H9 (cell line): Measurements from ENCODE around the gene PLA2G4D. TPM values are rescaled to one million over a fixed set of nuclear protein-coding genes. Genes with fewer than 3 reads are reported as not detected.

Experiments used
- DNase-seq: peaks from one replicate; pipeline ENCODE4 v3.0.0-alpha.2; 2017
- H2AFZ ChIP-seq: one replicate; pipeline ENCODE4 v1.6.1; 2013; ENCODE audit warnings: mild to moderate bottlenecking, low read length, control low read depth, moderate library complexity
- H2AK5ac ChIP-seq: 2 replicates; pipeline ENCODE4 v1.6.1; 2013; ENCODE audit warnings: low read length, control low read depth, mixed read lengths; ENCODE audit not compliant: insufficient read length
- H2BK120ac ChIP-seq: one replicate; pipeline ENCODE4 v1.6.1; 2013; ENCODE audit warnings: low read depth, mild to moderate bottlenecking, low read length, control low read depth, inconsistent platforms; ENCODE audit not compliant: poor library complexity, severe bottlenecking
- H2BK12ac ChIP-seq: 2 replicates; pipeline ENCODE4 v1.6.1; 2013; ENCODE audit warnings: low read length, control low read depth, mixed read lengths, low read depth; ENCODE audit not compliant: insufficient read length
- H2BK15ac ChIP-seq: 2 replicates; pipeline ENCODE4 v1.6.1; 2013; ENCODE audit warnings: low read depth, low read length, control low read depth
- H2BK20ac ChIP-seq: one replicate; pipeline ENCODE4 v1.6.1; 2013; ENCODE audit warnings: low read depth, mild to moderate bottlenecking, low read length, control low read depth, inconsistent platforms; ENCODE audit not compliant: poor library complexity, severe bottlenecking
- H2BK5ac ChIP-seq: 2 replicates; pipeline ENCODE4 v1.6.1; 2013; ENCODE audit warnings: low read length, control low read depth, mixed read lengths; ENCODE audit not compliant: insufficient read length
- H3K14ac ChIP-seq: 2 replicates; pipeline ENCODE4 v1.6.1; 2013; ENCODE audit warnings: low read length, control low read depth; ENCODE audit not compliant: insufficient read depth
- H3K18ac ChIP-seq: 2 replicates; pipeline ENCODE4 v1.6.1; 2013; ENCODE audit warnings: low read depth, mild to moderate bottlenecking, mixed read lengths, low read length, control low read depth; ENCODE audit not compliant: insufficient read length
- H3K23ac ChIP-seq: 2 replicates; pipeline ENCODE4 v1.6.1; 2013; ENCODE audit warnings: low read length, control low read depth, mixed read lengths, low read depth; ENCODE audit not compliant: insufficient read length
- H3K23me2 ChIP-seq: 2 replicates; pipeline ENCODE4 v1.6.1; 2013; ENCODE audit warnings: low read depth, mild to moderate bottlenecking, mixed read lengths, low read length, control low read depth; ENCODE audit not compliant: insufficient read length, poor library complexity, severe bottlenecking
- H3K27ac ChIP-seq: 2 replicates; pipeline ENCODE4 v1.5.1; 2013; ENCODE audit warnings: low read length, control low read depth, mixed read lengths, low read depth; ENCODE audit not compliant: insufficient read length
- H3K27me3 ChIP-seq: 2 replicates; pipeline ENCODE4 v1.6.1; 2013; ENCODE audit warnings: low read length, control low read depth, inconsistent platforms; ENCODE audit not compliant: insufficient read depth
- H3K4ac ChIP-seq: 2 replicates; pipeline ENCODE4 v1.6.1; 2013; ENCODE audit warnings: low read depth, mild to moderate bottlenecking, control low read depth, inconsistent platforms, low read length, moderate library complexity
- H3K4me1 ChIP-seq: 2 replicates; pipeline ENCODE4 v1.6.1; 2013; ENCODE audit warnings: low read length, control low read depth, inconsistent platforms; ENCODE audit not compliant: insufficient read depth
- H3K4me2 ChIP-seq: 2 replicates; pipeline ENCODE4 v1.6.1; 2013; ENCODE audit warnings: low read length, control low read depth, mixed read lengths; ENCODE audit not compliant: insufficient read length, insufficient read depth
- H3K56ac ChIP-seq: 2 replicates; pipeline ENCODE4 v1.6.1; 2013; ENCODE audit warnings: low read depth, mild to moderate bottlenecking, mixed read lengths, low read length, control low read depth; ENCODE audit not compliant: insufficient read length
- H3K79me1 ChIP-seq: 2 replicates; pipeline ENCODE4 v1.6.1; 2013; ENCODE audit warnings: low read depth, mild to moderate bottlenecking, moderate library complexity, low read length, control low read depth, inconsistent platforms; ENCODE audit not compliant: insufficient read depth, poor library complexity, severe bottlenecking
- H3K79me2 ChIP-seq: 2 replicates; pipeline ENCODE4 v1.6.1; 2013; ENCODE audit warnings: low read length, control low read depth, inconsistent platforms; ENCODE audit not compliant: insufficient read depth
- H3K9ac ChIP-seq: 2 replicates; pipeline ENCODE4 v1.6.1; 2013; ENCODE audit warnings: low read length, control low read depth, mixed read lengths; ENCODE audit not compliant: insufficient read length; ENCODE audit errors: extremely low read depth
- H3K9me3 ChIP-seq: one replicate; pipeline ENCODE4 v1.6.1; 2013; ENCODE audit warnings: low read depth, low read length, inconsistent platforms; ENCODE audit not compliant: control insufficient read depth
- H3T11ph ChIP-seq: one replicate; pipeline ENCODE4 v1.6.1; 2013; ENCODE audit warnings: mild to moderate bottlenecking, low read length, control low read depth, inconsistent platforms
- H4K20me1 ChIP-seq: one replicate; pipeline ENCODE4 v1.6.1; 2013; ENCODE audit not compliant: control insufficient read depth, insufficient read length, insufficient read depth
- H4K5ac ChIP-seq: 2 replicates; pipeline ENCODE4 v1.6.1; 2013; ENCODE audit warnings: low read depth, mild to moderate bottlenecking, mixed read lengths, low read length, control low read depth; ENCODE audit not compliant: insufficient read length
- H4K8ac ChIP-seq: replicated peaks from 2 replicates; pipeline ENCODE4 v1.6.1; 2013; ENCODE audit warnings: low read length, control low read depth, mixed read lengths, low read depth; ENCODE audit not compliant: insufficient read length
- H4K91ac ChIP-seq: 2 replicates; pipeline ENCODE4 v1.6.1; 2013; ENCODE audit warnings: low read depth, mild to moderate bottlenecking, moderate library complexity, mixed read lengths, low read length, control low read depth; ENCODE audit not compliant: insufficient read length
- H3K27ac Mint-ChIP-seq, 3 experiments: 2 replicates in 2 of 3; 3 replicates in 1 of 3; pipeline ENCODE4 v1.8.0; 2020 to 2021; ENCODE audit warnings: mixed read lengths in 3 of 3, mild to moderate bottlenecking in 1 of 3, moderate library complexity in 1 of 3
- H3K27me3 Mint-ChIP-seq: 2 replicates; pipeline ENCODE4 v1.8.0; 2021; ENCODE audit warnings: low read depth, mild to moderate bottlenecking, moderate library complexity, mixed read lengths
- H3K36me3 Mint-ChIP-seq, 3 experiments: 2 replicates in 2 of 3; 3 replicates in 1 of 3; pipeline ENCODE4 v1.8.0; 2020 to 2021; ENCODE audit warnings: low read depth in 3 of 3, mixed read lengths in 3 of 3; ENCODE audit not compliant: insufficient read depth in 1 of 3
- H3K4me1 Mint-ChIP-seq, 2 experiments: 2 replicates each; pipeline ENCODE4 v1.8.0; 2020; ENCODE audit warnings: mixed read lengths in 2 of 2
- H3K4me3 Mint-ChIP-seq, 2 experiments: 2 replicates in 1 of 2; 3 replicates in 1 of 2; pipeline ENCODE4 v1.8.0; 2020 to 2021; ENCODE audit warnings: mild to moderate bottlenecking in 2 of 2, mixed read lengths in 2 of 2, moderate library complexity in 1 of 2
- H3K9me3 Mint-ChIP-seq, 2 experiments: 2 replicates in 1 of 2; 3 replicates in 1 of 2; pipeline ENCODE4 v1.8.0; 2020; ENCODE audit warnings: mild to moderate bottlenecking in 2 of 2, mixed read lengths in 2 of 2, moderate library complexity in 1 of 2
- CTCF ChIP-seq: fragments of 200-600 bp; sonication (generic); conservative IDR thresholded peaks from 3 replicates; pipeline ENCODE4 v1.8.0; 2021; ENCODE audit warnings: antibody characterized with exemption, mild to moderate bottlenecking
- WGBS: extraction: QIAGEN DNeasy Blood & Tissue Kit; methylation state at CpG from one replicate; pipeline ENCODE4 v1.1.7; 2013; ENCODE audit warnings: missing lambda C conversion rate, low lambda C conversion rate, mixed read lengths; ENCODE audit not compliant: insufficient read length; ENCODE audit errors: extremely low coverage; 5-methylcytosine and 5-hydroxymethylcytosine counted together
- total RNA-seq: library from RNA; stranded (reverse); gene quantifications from 2 replicates; pipeline ENCODE4 v1.2.1, GENCODE V29; 2021

The PLA2G4D gene
- total RNA-seq, 1 experiment from 2014 or later: 0.33 TPM

GRCh38 chr15:42071717-42072116 is 22.6 kb downstream of the PLA2G4D start:
- no peak overlapping the region for H2BK15ac ChIP-seq
- no peak overlapping the region for H2BK5ac ChIP-seq
- H3K79me1 ChIP-seq: no peaks in the 10 kb centered on the region
- H3K23me2 ChIP-seq: no peaks in the 10 kb centered on the region
- no peaks in the 10 kb centered on the region for H3K79me2 ChIP-seq
- H3K9me3 ChIP-seq: no peaks in the 10 kb centered on the region
- H4K8ac ChIP-seq: no peak overlapping the region
- no peaks in the 10 kb centered on the region for H4K20me1 ChIP-seq
- no peak overlapping the region for H3K23ac ChIP-seq
- H3K4me1 ChIP-seq: no peaks in the 10 kb centered on the region
- H4K5ac ChIP-seq: no peak overlapping the region
- WGBS: no CpG with 5 or more reads among the region's 10 CpGs
- H2BK12ac ChIP-seq: no peak overlapping the region
- no peak overlapping the region for H3K4me2 ChIP-seq
- H3K36me3 Mint-ChIP-seq: no peaks in the 10 kb centered on the region; a peak in 1 of 7 replicates
- no peak overlapping the region; the same call in 1 of the 2 replicates for H3K14ac ChIP-seq
- no peak for TF ChIP-seq CTCF
- no peak overlapping the region for H4K91ac ChIP-seq
- H3K27me3 Mint-ChIP-seq: no peaks in the 10 kb centered on the region
- no peak overlapping the region for H3K27ac ChIP-seq
- no peaks in the 10 kb centered on the region for H3K27me3 ChIP-seq
- no peaks in the 10 kb centered on the region for H3K9me3 Mint-ChIP-seq
- H3K4me1 Mint-ChIP-seq: peaks cover 4% of the 10 kb centered on the region in 2 experiments; a peak in 3 of 4 replicates
- no peak overlapping the region for H3K4ac ChIP-seq
- H2AK5ac ChIP-seq: no peak overlapping the region
- no peak overlapping the region for H2BK20ac ChIP-seq
- no peak overlapping the region for H3K56ac ChIP-seq
- no peak overlapping the region for H2BK120ac ChIP-seq
- no peak overlapping the region for H3K4me3 Mint-ChIP-seq
- no peak overlapping the region for H3K9ac ChIP-seq
- H3T11ph ChIP-seq: no peak overlapping the region
- no peak overlapping the region for H3K18ac ChIP-seq
- H2AFZ ChIP-seq: no peak overlapping the region
- H3K27ac Mint-ChIP-seq: no peak overlapping the region; a peak in 1 of 7 replicates
- DNase-seq: no peak
